Esophagus muscularis mucosa (tissue), 3 donors: ENCODE data around the gene SNX2.

Source experiments
- CTCF ChIP-seq, 3 experiments: fragments of 200-600 bp in 2 of 3; fragments of 450-650 bp in 1 of 3; sonication (generic) in 2 of 3; IDR thresholded peaks; one replicate each; pipeline ENCODE4 v1.5.1; 2017 to 2019; ENCODE audit warnings: antibody characterized with exemption in 3 of 3, mild to moderate bottlenecking in 2 of 3, moderate library complexity in 1 of 3
- POLR2A ChIP-seq: fragments of 450-650 bp; IDR thresholded peaks from one replicate; pipeline ENCODE4 v1.6.1; 2017; ENCODE audit warnings: antibody characterized with exemption, moderate library complexity, mild to moderate bottlenecking, low read depth
- POLR2AphosphoS5 ChIP-seq, 2 donors: sonication (generic); formaldehyde crosslinking; IDR thresholded peaks; one replicate each; pipeline ENCODE4 v1.6.1; 2017; ENCODE audit warnings: antibody characterized with exemption in 2 of 2

- no peak for TF ChIP-seq POLR2AphosphoS5 (IDR thresholded peaks at IDR 0.05)
- TF ChIP-seq POLR2A = no peak
- TF ChIP-seq CTCF (IDR thresholded peaks at IDR 0.05) = no peak
Measured at GRCh38 chr5:122756264-122756911, 18.5 kb upstream of the SNX2 start.
